Measurements from ENCODE around the gene KCNK4.
"Not testable (repeated sequence)": the region's sequence is repeated elsewhere in the genome, so short reads cannot be mapped to it uniquely, and the experiment has no call there.

The KCNK4 gene

GRCh38 chr11:64305075-64305690, 14.1 kb downstream of the KCNK4 start, which contains the start of gene ESRRA:
Gene ESRRA (plus strand): TSS chr11:64305524. CDS start chr11:64307180, 1,656 bp downstream.
- Mint-ChIP-seq H3K4me1 (peaks cover 27% of the 10 kb centered on the region), H3K27me3 (peaks cover 7% of the 10 kb centered on the region), H3K27ac (peak within 1 kb of the TSS; percentile 94), H3K9me3 (no peaks in the 10 kb centered on the region), H3K4me3 (peak within 1 kb of the TSS; percentile 98), H3K36me3 (peaks cover 5% of the 10 kb centered on the region)

DNA sequence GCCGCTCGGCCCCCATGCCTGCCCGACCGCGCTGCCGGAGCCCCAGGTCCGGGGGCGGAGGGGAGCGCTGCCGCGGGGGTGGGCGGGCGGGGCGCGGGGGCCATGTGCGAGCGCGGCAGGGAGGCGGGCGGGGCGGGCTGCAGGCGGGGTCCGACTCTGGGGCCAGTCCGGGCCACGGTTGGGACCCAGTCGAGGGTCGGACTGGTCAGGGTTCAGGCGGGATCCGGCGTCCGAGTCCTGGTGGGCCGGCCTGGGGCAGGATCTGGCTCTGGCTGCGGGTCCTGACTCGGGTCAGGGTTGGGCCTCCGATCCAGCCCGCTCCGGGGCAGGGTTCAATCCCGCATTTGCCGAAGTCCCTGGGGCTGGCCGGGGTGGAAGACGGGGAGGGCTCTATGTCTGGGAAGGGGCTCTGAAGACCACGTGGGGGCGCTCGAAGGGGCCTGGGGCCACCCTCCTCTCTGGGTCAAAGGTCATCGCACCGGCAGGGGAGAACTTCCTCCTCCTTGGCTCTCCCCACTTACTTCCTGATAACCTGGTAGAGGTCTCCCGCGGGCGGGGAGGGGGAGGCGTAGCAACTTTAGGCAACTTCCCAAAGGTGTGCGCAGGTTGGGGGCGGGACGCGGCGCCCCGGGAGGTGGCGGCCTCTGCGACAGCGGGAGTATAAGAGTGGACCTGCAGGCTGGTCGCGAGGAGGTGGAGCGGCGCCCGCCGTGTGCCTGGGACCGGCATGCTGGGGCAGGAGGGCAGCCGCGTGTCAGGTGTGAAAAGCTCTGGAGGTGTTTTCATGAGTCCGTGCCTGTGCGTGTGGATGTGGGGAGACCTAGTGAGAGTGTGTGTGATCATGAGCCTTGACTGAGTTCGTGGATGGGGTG, 14.8 kb downstream of the KCNK4 start:
- H3K4me3 Mint-ChIP-seq: peak overlapping the region; percentile 98
- H3K27me3 Mint-ChIP-seq: peaks cover under 1% of the 10 kb centered on the region
- H3K27ac Mint-ChIP-seq: peak overlapping the region; percentile 94
- H3K9me3 Mint-ChIP-seq: no peaks in the 10 kb centered on the region
- H3K4me1 Mint-ChIP-seq: peaks cover 24% of the 10 kb centered on the region
- H3K36me3 Mint-ChIP-seq: peaks cover 5% of the 10 kb centered on the region

DNA sequence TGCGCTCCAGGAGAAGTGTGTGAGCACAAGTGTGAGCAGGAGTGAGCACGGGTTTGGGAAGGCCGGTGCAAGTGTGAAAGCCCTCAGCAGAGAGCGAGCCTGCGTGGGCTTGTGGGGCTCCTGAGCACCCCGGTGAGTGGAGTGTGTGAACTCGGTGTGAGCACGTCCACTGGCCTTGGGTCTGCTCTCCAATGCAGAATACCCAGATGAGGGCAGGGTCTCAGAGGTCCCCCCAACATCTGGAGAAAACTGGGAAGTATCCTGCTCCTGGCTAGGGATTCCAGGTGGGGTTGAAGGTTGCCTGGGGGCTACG, 15.4 kb downstream of the KCNK4 start:
- Mint-ChIP-seq H3K9me3 (no peaks in the 10 kb centered on the region), H3K36me3 (peaks cover 5% of the 10 kb centered on the region), H3K4me3 (peak overlapping the region; percentile 98), H3K27ac (peak overlapping the region; percentile 94), H3K4me1 (peaks cover 24% of the 10 kb centered on the region), H3K27me3 (no peaks in the 10 kb centered on the region)

DNA sequence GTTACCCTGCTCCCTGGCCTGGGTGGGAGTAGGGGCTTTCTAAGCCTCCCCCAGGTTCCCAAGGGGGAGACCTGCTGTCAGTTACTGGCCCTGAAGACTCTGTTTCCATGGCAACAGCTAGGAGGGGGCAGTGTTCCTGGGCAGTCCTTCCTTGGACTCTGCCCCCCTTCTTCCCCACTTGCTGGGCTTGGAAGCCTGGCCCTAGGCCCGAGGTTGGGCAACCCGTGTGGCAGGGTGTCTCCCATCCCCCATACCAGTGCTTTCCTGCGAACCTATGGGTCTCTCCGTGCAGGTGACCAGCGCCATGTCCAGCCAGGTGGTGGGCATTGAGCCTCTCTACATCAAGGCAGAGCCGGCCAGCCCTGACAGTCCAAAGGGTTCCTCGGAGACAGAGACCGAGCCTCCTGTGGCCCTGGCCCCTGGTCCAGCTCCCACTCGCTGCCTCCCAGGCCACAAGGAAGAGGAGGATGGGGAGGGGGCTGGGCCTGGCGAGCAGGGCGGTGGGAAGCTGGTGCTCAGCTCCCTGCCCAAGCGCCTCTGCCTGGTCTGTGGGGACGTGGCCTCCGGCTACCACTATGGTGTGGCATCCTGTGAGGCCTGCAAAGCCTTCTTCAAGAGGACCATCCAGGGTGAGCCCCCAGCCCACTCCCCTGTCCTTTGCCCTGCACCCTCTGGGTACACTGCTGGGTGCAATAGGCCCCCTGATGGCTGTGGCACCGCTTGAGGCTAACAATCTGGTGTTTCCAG, 15.9 kb downstream of the KCNK4 start:
- Mint-ChIP-seq H3K27ac (no peak overlapping the region), H3K36me3 (peaks cover 5% of the 10 kb centered on the region), H3K4me3 (peak overlapping the region; percentile 98), H3K4me1 (peaks cover 24% of the 10 kb centered on the region), H3K27me3 (no peaks in the 10 kb centered on the region), H3K9me3 (no peaks in the 10 kb centered on the region)

GRCh38 chr11:64307795-64308194, 16.7 kb downstream of the KCNK4 start:
- Mint-ChIP-seq H3K4me3 (peak overlapping the region; percentile 45), H3K4me1 (peaks cover 28% of the 10 kb centered on the region)
- H3K27me3 Mint-ChIP-seq, H3K27ac Mint-ChIP-seq, H3K9me3 Mint-ChIP-seq, H3K36me3 Mint-ChIP-seq: not testable (repeated sequence)

DNA sequence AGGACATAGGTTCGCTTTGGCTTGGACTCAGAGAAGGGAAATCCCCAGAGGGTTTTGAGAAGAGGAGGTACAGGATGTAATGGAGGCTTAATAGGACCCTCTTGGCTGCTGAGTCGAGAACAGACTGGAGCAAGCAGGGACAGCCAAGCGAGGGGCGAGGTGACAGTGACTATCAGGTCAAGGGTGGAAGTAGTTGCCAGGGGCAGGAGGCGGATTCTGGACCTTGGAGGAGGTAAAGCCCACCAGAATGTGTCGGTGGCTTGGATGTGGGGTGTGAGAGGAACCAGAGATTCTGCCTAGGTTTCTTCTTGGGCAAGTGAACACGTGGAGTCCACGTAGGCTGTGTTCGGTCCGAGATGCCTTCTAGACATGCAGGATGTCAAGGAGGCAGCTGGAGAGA, 21.8 kb downstream of the KCNK4 start:
- Mint-ChIP-seq H3K27me3 (no peaks in the 10 kb centered on the region), H3K4me1 (peaks cover 18% of the 10 kb centered on the region), H3K9me3 (no peaks in the 10 kb centered on the region), H3K27ac (peak overlapping the region; percentile 82), H3K4me3 (no peak overlapping the region), H3K36me3 (peaks cover 9% of the 10 kb centered on the region)

- no peak overlapping the region for H3K4me3 Mint-ChIP-seq
- peaks cover 18% of the 10 kb centered on the region for H3K4me1 Mint-ChIP-seq
- H3K27me3 Mint-ChIP-seq: no peaks in the 10 kb centered on the region
- H3K9me3 Mint-ChIP-seq: no peaks in the 10 kb centered on the region
- H3K27ac Mint-ChIP-seq: no peak overlapping the region
- peaks cover 9% of the 10 kb centered on the region for H3K36me3 Mint-ChIP-seq
Observed at GRCh38 chr11:64313491-64314145, 22.5 kb downstream of the KCNK4 start.

DNA sequence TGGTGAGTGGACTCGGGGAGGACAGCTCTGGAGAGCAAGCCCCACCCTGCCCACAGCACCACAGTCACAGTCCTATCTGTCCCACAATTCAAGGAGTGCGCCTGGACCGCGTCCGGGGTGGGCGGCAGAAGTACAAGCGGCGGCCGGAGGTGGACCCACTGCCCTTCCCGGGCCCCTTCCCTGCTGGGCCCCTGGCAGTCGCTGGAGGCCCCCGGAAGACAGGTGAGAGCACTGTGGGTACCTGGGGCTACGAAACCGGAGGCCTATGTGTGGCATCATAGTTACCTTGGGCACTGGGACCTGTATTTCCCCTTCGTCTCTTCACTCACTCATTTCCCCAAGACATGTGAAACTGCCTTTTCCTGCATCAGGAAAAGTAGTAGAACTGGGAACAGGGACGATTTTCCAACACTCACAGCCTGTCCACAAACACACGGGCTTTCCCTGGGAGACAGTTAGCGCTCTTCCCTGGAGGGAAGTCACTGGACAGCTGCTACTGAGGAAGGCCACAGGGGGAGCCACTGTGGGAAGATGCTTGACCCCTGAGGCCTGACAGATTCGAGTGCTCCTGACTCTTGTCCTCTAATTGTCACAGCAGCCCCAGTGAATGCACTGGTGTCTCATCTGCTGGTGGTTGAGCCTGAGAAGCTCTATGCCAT, 23.2 kb downstream of the KCNK4 start:
- H3K4me3 Mint-ChIP-seq: no peak overlapping the region
- peaks cover 23% of the 10 kb centered on the region for H3K4me1 Mint-ChIP-seq
- no peaks in the 10 kb centered on the region for H3K9me3 Mint-ChIP-seq
- H3K27me3 Mint-ChIP-seq: no peaks in the 10 kb centered on the region
- H3K27ac Mint-ChIP-seq: no peak overlapping the region
- H3K36me3 Mint-ChIP-seq: peaks cover 9% of the 10 kb centered on the region

DNA sequence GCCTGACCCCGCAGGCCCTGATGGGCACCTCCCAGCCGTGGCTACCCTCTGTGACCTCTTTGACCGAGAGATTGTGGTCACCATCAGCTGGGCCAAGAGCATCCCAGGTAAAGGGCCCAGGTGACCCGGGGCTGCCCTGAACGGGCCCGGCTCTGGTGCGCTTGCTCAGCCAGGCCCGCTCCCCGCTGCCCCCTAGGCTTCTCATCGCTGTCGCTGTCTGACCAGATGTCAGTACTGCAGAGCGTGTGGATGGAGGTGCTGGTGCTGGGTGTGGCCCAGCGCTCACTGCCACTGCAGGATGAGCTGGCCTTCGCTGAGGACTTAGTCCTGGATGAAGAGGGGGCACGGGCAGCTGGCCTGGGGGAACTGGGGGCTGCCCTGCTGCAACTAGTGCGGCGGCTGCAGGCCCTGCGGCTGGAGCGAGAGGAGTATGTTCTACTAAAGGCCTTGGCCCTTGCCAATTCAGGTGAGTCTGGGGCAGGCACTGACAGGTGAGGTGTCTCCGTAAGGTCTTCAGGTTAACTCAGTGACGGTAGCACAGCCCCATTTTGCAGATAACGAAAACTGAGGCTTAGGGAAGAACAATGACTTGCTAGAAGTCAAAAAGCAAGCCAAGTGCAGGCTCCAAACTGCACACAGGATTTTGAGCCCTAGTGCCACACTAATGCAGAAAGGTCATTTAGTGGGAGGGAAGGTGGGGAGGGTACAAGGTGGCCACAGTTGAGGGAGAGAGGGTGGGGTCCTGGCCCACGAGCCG, 23.9 kb downstream of the KCNK4 start:
- H3K27ac Mint-ChIP-seq: no peak overlapping the region
- peaks cover 9% of the 10 kb centered on the region for H3K36me3 Mint-ChIP-seq
- peak overlapping the region; percentile 23 for H3K4me3 Mint-ChIP-seq
- H3K9me3 Mint-ChIP-seq: no peaks in the 10 kb centered on the region
- H3K27me3 Mint-ChIP-seq: no peaks in the 10 kb centered on the region
- H3K4me1 Mint-ChIP-seq: peaks cover 28% of the 10 kb centered on the region

DNA sequence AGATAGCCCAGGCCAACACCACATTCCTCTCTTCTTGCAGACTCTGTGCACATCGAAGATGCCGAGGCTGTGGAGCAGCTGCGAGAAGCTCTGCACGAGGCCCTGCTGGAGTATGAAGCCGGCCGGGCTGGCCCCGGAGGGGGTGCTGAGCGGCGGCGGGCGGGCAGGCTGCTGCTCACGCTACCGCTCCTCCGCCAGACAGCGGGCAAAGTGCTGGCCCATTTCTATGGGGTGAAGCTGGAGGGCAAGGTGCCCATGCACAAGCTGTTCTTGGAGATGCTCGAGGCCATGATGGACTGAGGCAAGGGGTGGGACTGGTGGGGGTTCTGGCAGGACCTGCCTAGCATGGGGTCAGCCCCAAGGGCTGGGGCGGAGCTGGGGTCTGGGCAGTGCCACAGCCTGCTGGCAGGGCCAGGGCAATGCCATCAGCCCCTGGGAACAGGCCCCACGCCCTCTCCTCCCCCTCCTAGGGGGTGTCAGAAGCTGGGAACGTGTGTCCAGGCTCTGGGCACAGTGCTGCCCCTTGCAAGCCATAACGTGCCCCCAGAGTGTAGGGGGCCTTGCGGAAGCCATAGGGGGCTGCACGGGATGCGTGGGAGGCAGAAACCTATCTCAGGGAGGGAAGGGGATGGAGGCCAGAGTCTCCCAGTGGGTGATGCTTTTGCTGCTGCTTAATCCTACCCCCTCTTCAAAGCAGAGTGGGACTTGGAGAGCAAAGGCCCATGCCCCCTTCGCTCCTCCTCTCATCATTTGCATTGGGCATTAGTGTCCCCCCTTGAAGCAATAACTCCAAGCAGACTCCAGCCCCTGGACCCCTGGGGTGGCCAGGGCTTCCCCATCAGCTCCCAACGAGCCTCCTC, 24.8 kb downstream of the KCNK4 start:
- H3K9me3 Mint-ChIP-seq, H3K36me3 Mint-ChIP-seq, H3K27me3 Mint-ChIP-seq: not testable (repeated sequence)
- H3K27ac Mint-ChIP-seq: peak overlapping the region; percentile 99
- peak overlapping the region; percentile 95 for H3K4me3 Mint-ChIP-seq
- H3K4me1 Mint-ChIP-seq: peaks cover 33% of the 10 kb centered on the region

DNA sequence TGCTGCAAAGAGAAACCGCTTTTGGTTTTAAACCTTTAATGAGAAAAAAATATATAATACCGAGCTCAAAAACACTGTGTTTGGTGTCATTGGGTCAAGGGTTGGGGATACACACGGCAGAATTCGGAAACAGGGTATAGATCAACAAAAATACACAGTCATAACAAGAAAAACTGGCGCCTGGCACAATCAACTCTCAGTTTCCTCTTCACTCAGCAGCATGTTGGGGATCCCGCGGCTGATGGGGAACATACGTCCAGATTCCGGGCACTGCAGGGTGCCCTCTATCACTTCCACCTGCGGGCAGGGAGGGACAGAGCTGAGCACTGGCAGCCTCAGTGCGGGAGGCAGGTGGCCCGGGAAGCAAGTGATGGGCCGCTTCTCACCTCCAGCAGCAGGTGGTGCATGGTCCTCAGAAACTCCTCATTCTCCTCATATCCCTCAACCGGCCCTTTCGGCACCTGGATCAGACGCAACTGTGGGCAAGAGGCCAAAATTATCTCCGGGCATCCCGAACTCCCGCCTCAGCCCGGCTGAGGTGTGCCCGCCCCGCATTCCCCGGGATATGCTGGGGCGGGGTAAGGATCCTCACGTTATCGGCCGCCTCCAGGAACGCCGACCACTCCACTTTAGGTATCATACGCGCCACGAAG, 25.7 kb downstream of the KCNK4 start:
- Mint-ChIP-seq H3K9me3 (no peaks in the 10 kb centered on the region), H3K27me3 (no peaks in the 10 kb centered on the region), H3K4me3 (peak overlapping the region; percentile 95), H3K36me3 (peaks cover 9% of the 10 kb centered on the region), H3K4me1 (peaks cover 33% of the 10 kb centered on the region), H3K27ac (peak overlapping the region; percentile 99)

- H3K36me3 Mint-ChIP-seq: peaks cover 9% of the 10 kb centered on the region
- peaks cover 32% of the 10 kb centered on the region for H3K4me1 Mint-ChIP-seq
- peak within 1 kb of the TSS; percentile 99 for H3K27ac Mint-ChIP-seq
- peak within 1 kb of the TSS; percentile 95 for H3K4me3 Mint-ChIP-seq
- H3K27me3 Mint-ChIP-seq: no peaks in the 10 kb centered on the region
- no peaks in the 10 kb centered on the region for H3K9me3 Mint-ChIP-seq
Observed at GRCh38 chr11:64317325-64317960, 26.3 kb downstream of the KCNK4 start, which contains the start of gene TRMT112. Gene TRMT112 (minus strand): TSS chr11:64317559. CDS start chr11:64317526, 33 bp downstream.
